Muscle layer of colon (tissue), 2 donors: ENCODE data around the gene RPL13.

Experiments used
- H3K27ac ChIP-seq: one replicate; pipeline ENCODE4 v1.7.0; 2013; ENCODE audit warnings: low read depth, mild to moderate bottlenecking, low read length, moderate library complexity
- H3K27me3 ChIP-seq, 2 donors: one replicate each; pipeline ENCODE4 v1.7.0; 2013; ENCODE audit warnings: low read length in 2 of 2, mild to moderate bottlenecking in 2 of 2; ENCODE audit not compliant: insufficient read depth in 2 of 2, control insufficient read depth in 1 of 2
- H3K36me3 ChIP-seq: one replicate; pipeline ENCODE4 v1.7.0; 2013; ENCODE audit warnings: mild to moderate bottlenecking, low read length; ENCODE audit not compliant: insufficient read depth
- H3K4me1 ChIP-seq: one replicate; pipeline ENCODE4 v1.7.0; 2013; ENCODE audit warnings: mild to moderate bottlenecking, low read length; ENCODE audit not compliant: insufficient read depth
- H3K4me3 ChIP-seq, 2 donors: one replicate each; pipeline ENCODE4 v1.7.0; 2013; ENCODE audit warnings: low read length in 2 of 2, low read depth in 1 of 2, mild to moderate bottlenecking in 1 of 2, moderate library complexity in 1 of 2
- H3K9ac ChIP-seq: one replicate; pipeline ENCODE4 v1.7.0; 2013; ENCODE audit warnings: low read length
- H3K9me3 ChIP-seq: one replicate; pipeline ENCODE4 v1.7.0; 2013; ENCODE audit warnings: mild to moderate bottlenecking, low read length
- donor health status: abdominal sarcoma.
- donor health status: Adenocarcinoma of cecum.

Gene RPL13

DNA sequence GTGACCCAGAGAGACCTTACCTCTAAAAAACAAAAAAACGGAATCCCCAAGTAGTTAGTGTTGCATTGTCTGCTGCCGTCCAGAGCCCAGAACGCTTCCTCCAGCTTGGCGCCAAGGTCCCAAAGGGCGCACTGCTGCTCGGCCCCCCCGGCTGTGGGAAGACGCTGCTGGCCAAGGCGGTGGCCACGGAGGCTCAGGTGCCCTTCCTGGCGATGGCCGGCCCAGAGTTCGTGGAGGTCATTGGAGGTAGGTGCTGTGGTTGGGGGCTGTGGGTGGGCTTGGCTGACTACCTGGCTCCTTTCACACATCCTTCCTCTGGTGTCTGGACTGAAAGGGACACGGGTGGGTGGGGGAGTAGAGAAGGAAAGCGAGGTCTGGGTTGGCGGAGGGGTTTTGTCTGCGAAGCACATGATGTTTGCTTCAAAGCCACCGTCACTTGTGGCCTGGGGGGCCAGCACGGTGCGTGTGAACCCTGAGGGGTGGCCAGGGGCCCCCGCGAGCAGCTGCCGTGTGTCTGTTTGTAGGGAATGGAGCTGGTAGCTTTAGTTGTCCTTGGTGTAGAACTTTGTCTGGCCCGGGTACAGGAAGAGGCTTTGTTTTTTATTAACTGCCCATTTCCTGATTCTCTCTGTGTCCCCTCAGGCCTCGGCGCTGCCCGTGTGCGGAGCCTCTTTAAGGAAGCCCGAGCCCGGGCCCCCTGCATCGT lies 28.5 kb upstream of the RPL13 start:
- Histone ChIP-seq H3K4me1 (no peaks in the 10 kb centered on the region), H3K36me3 (peaks cover 57% of the 10 kb centered on the region), H3K9ac (no peak overlapping the region), H3K4me3 (no peak overlapping the region), H3K27me3 (no peaks in the 10 kb centered on the region), H3K27ac (no peak overlapping the region), H3K9me3 (no peaks in the 10 kb centered on the region)

DNA sequence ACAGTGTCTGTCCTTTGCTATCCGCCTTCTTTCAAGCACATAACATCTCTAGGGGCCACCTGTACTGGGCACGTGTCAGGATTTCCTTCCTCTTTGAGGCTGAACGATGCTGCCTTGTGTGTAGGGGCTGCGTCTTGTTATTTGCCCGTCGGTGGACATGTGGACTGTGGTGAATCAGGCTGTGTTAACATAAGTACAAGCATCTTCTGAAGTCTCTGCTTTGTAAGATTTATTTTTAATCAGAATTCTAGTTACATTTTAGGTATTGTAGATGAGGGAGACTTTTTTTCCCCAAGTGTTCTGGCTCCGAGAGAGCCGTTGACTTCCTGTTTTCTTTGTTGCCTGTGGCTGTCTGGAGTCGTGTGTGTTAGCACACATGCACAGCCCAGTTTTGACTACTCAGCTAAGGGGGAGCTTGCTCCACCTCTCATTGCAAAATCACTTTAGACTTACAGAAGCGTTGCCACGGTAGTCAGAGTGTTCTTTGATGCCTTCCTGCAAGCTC lies 26.2 kb upstream of the RPL13 start:
- H3K27me3 ChIP-seq: no peaks in the 10 kb centered on the region
- peaks cover 57% of the 10 kb centered on the region for H3K36me3 ChIP-seq
- no peaks in the 10 kb centered on the region for H3K4me1 ChIP-seq
- H3K4me3 ChIP-seq: no peak overlapping the region
- no peak overlapping the region for H3K9ac ChIP-seq
- no peak overlapping the region for H3K27ac ChIP-seq
- no peaks in the 10 kb centered on the region for H3K9me3 ChIP-seq

DNA sequence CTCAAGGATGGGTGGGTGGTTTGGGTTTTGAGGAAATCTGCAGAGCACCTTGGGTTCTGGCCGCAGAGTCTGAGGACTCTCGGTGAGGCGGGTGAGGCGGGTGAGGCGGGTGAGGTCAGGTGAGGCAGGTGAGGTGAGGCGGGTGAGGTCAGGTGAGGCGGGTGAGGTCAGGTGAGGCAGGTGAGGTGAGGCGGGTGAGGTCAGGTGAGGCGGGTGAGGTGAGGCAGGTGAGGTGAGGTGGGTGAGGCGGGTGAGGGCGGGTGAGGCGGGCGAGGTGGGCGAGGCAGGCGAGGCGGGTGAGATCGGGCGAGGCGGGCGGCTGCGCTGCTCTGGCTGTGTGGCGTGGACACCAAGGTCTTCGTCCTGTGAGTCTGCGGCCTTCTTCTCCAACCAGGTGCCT lies 24.1 kb upstream of the RPL13 start:
- Histone ChIP-seq H3K27me3 (no peaks in the 10 kb centered on the region), H3K36me3 (peaks cover 49% of the 10 kb centered on the region), H3K9me3 (no peaks in the 10 kb centered on the region), H3K4me3 (no peak overlapping the region), H3K27ac (no peak overlapping the region), H3K9ac (no peak overlapping the region), H3K4me1 (no peaks in the 10 kb centered on the region)

DNA sequence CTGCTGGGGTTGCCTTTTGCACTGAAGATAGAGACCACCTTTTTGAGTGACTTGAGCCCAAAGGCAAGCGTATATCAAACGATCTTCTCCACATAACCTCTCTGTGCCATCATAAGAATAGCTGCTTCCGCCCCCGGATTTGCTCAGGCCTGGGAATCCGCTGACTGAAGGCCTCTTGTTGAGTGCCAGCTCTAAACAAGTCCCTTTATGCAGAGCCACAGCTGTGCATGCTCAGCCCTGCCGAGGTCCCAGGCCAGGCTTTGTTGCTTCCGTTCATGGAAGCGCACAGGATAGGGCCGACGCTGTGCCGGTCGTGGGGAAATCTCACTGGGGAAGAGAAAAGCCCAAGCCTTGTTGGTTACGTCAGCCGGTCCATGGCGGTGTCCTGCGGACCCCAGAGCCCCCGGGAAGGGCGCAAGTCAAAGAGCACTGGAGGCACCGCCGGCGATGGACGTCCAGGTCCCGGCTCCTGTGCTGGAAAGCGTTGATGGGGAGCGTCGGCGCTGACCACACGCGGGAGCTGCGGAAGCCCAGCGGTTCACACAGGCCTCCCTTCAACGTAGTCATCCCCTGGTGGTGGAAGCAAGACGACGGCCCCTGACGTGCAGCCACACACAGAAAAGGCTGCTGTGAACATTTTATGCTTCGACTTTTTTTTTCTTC lies 23.5 kb upstream of the RPL13 start:
- Histone ChIP-seq H3K9ac (no peak overlapping the region), H3K4me1 (no peaks in the 10 kb centered on the region), H3K27me3 (no peaks in the 10 kb centered on the region), H3K9me3 (no peaks in the 10 kb centered on the region), H3K4me3 (no peak overlapping the region), H3K27ac (no peak overlapping the region), H3K36me3 (peaks cover 51% of the 10 kb centered on the region)

DNA sequence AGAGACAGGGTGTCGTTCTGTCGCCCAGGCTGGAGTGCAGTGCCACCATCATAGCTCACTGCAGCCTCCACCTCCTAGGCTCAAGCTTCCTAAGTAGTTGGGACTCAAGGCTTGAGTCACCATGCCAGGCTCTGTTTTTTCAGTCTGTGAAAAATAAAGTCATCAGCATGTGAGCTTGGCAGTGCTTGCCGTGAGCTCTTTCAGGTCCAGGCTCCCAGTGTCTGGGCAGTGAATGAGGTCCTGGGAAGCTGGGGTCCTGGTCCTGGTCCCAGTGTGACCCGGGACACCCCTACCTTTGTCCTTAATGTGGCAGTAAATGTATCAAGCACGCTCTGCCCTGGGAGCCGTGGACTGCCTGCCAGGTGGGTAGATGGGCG lies 22.9 kb upstream of the RPL13 start:
- no peaks in the 10 kb centered on the region for H3K27me3 ChIP-seq
- no peak overlapping the region for H3K27ac ChIP-seq
- no peaks in the 10 kb centered on the region for H3K4me1 ChIP-seq
- H3K9ac ChIP-seq: no peak overlapping the region
- peaks cover 45% of the 10 kb centered on the region for H3K36me3 ChIP-seq
- no peak overlapping the region for H3K4me3 ChIP-seq
- H3K9me3 ChIP-seq: no peaks in the 10 kb centered on the region

DNA sequence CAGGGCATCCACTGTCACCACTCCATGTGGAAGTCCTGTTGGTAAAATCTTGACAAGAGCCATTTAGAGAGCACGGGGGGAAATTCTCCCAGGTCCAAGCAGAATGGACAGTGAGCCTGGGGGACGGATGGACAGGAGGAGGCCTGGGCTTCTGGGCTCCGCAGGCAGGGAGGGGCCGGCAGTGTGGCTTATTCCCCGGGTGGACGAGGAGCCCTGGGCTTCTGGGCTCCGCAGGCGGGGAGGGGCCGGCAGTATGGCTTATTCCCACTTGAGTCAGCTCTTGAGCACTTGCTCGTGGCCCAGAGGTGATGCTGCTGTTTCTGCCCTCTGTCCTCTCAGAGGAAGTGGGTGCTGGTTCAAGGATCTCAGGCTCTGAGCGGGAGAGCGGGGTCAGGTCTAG lies 22.2 kb upstream of the RPL13 start:
- Histone ChIP-seq H3K36me3 (peaks cover 43% of the 10 kb centered on the region), H3K27ac (no peak overlapping the region), H3K9me3 (no peaks in the 10 kb centered on the region), H3K4me1 (no peaks in the 10 kb centered on the region), H3K4me3 (no peak overlapping the region), H3K9ac (no peak overlapping the region), H3K27me3 (no peaks in the 10 kb centered on the region)

DNA sequence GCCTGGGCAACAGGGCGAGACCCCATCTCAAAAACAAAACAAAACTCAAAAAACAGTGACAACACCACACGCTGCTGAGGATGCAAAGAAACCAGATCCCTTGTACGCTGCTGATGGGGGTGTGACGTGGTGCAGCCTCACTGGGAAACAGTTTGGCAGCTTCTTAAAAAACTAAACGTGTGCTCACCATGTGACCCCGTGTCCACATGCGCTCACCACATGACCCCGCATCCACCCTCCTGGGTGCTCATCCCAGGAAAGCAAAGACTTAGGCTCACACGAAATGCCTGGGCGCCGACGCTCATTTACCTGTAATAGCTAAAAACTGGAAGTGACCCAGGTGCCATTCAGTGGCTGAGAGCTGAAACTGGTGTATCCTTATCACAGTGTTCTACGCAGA lies 19.9 kb upstream of the RPL13 start:
- Histone ChIP-seq H3K9ac (no peak overlapping the region), H3K9me3 (no peaks in the 10 kb centered on the region), H3K4me1 (no peaks in the 10 kb centered on the region), H3K4me3 (no peak overlapping the region), H3K27ac (no peak overlapping the region), H3K27me3 (no peaks in the 10 kb centered on the region), H3K36me3 (peaks cover 35% of the 10 kb centered on the region)

DNA sequence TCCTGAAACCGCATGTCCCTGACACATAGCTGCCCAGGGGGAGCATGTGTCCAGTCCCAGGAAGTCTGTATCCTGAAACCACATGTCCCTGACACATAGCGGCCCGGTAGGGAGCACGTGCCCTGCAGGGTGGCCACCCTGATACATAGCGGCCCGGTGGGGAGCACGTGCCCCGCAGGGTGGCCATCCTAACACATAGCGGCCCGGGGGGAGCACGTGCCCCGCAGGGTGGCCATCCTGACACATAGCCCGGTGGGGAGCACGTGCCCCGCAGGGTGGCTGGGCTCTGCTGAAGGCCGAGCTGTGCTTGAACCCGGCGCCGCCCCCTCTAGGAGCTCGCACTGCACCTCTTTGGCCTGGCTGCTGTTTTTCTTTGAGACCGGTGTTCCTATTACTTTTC lies 18.7 kb upstream of the RPL13 start:
- Histone ChIP-seq H3K27me3 (no peaks in the 10 kb centered on the region), H3K4me1 (no peaks in the 10 kb centered on the region), H3K36me3 (peaks cover 37% of the 10 kb centered on the region), H3K27ac (no peak overlapping the region), H3K9me3 (no peaks in the 10 kb centered on the region), H3K4me3 (no peak overlapping the region), H3K9ac (no peak overlapping the region)

DNA sequence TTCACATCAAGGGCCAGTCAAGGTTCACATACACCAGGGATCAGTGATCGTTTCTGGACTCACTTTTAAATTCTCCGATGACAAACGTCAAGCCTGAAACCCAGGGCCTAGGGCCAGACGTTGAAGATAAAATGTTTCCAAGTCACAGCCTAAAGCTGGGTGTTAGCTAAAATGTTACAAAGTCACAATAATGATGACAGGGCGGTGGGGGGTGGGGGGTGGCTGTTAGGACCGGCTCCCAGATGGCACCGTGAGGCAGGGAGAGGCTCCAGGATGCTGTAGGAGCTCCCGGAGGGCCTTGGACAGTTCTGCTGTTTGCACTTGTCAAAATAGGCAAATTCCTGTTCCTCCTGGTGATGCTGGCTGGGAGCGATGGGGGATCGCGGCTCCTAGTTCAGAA lies 16.4 kb upstream of the RPL13 start:
- Histone ChIP-seq H3K27me3 (no peaks in the 10 kb centered on the region), H3K4me3 (no peak overlapping the region), H3K9ac (no peak overlapping the region), H3K27ac (no peak overlapping the region), H3K36me3 (peaks cover 40% of the 10 kb centered on the region), H3K9me3 (no peaks in the 10 kb centered on the region), H3K4me1 (no peaks in the 10 kb centered on the region)

DNA sequence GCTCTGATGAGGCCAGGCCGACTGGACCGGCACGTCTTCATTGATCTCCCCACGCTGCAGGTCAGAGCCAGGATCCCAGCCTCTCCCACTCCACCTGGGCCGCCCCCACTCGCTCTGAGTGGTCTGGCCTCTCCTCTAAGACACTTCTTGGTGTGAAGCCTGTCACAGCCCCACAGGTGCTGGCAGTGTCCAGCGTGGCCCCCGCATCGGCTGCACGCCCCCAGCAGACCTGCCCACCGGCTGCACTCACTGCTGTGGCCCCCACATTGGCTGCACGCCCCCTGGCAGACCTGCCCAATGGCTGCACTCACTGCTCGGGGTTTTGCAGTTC lies 15.8 kb upstream of the RPL13 start:
- Histone ChIP-seq H3K27ac (no peak overlapping the region), H3K9me3 (no peaks in the 10 kb centered on the region), H3K36me3 (peaks cover 40% of the 10 kb centered on the region), H3K4me1 (no peaks in the 10 kb centered on the region), H3K4me3 (no peak overlapping the region), H3K27me3 (no peaks in the 10 kb centered on the region), H3K9ac (no peak overlapping the region)

DNA sequence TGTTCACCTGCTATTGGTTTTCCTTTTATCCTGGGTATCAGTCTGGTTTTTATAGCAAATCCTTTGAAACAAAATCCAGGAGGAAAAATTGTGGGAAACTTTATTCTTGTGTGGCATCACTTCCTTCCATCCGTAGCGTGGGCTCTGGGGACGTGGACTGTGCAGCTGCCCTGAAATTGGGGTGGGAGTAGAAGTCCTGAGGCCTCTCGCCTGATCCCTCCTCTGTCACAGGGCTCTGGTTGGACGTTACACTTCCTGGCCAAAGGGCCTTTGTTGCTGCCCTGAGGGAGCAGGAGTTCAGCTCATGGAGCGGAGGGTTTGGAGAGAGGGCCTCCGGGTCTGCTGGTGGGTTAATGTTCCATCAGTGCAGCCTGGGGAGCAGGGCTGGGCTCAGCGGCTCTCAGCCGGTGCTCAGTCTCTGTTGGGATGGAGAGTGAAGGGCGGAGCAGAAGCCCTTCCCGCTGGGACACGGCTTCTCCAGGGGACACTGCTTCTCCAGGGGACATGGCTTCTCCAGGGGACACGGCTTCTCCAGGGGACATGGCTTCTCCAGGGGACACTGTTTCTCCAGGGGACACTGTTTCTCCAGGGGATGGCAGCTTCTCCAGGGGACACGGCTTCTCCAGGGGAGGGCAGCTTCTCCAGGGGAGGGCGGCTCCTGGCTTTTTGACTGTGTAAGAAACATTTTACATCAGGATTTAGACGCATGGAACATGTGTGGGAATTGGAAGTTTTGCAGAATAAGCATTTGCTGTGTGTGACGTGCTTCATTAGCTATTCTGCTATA lies 15.2 kb upstream of the RPL13 start:
- Histone ChIP-seq H3K36me3 (peaks cover 40% of the 10 kb centered on the region), H3K9ac (no peak overlapping the region)

More for the DNA sequence above, 15.2 kb upstream of the RPL13 start:
- Histone ChIP-seq H3K4me1 (no peaks in the 10 kb centered on the region), H3K9me3 (no peaks in the 10 kb centered on the region), H3K27ac (no peak overlapping the region), H3K27me3 (no peaks in the 10 kb centered on the region), H3K4me3 (no peak overlapping the region)
